HepG2 (cell line): ENCODE measurements around the gene AADAT. TPM values are rescaled to one million over a fixed set of nuclear protein-coding genes. Genes with fewer than 3 reads are reported as not detected.

Experiments used
- ATAC-seq: fragments of 200-7000 bp; cut with Tn5 transposase; 3 replicates; pipeline ENCODE4 v1.9.1; 2020; ENCODE audit warnings: mild to moderate bottlenecking, moderate library complexity
- BruUV-seq: library from RNA; stranded (reverse); fragments of 400-500 nt; replicated peaks from 2 replicates; lab custom pipeline; 2021; lab: Mats Ljungman, UMichigan
- CTCF ChIA-PET: fragments of 300-600 bp; formaldehyde crosslinking; extraction: SDS; loops from one replicate; lab custom pipeline; 2021; ENCODE audit warnings: low total read pairs, inconsistent platforms, low intra/inter-chr PET ratio; lab: Yijun Ruan, JAX
- POLR2A ChIA-PET: fragments of 350-600 bp; sonication (Branson Sonifier 250); formaldehyde crosslinking; loops from one replicate; lab custom pipeline; 2020; ENCODE audit warnings: antibody characterized with exemption, inconsistent platforms; lab: Yijun Ruan, JAX
- DNase-seq: peaks from one replicate; pipeline ENCODE4 v3.0.0-alpha.2; 2015; ENCODE audit warnings: low spot score
- FAIRE-seq: peaks from 3 replicates; lab custom pipeline; 2011; peaks lifted over from hg19 to GRCh38; lab: Jason Lieb, UNC
- H2AFZ ChIP-seq: one replicate; pipeline ENCODE4 v1.6.1; 2011; ENCODE audit warnings: low read length, inconsistent platforms
- H3K27ac ChIP-seq: fragments of 300-600 bp; 3 replicates; pipeline ENCODE4 v1.8.0; 2011; ENCODE audit warnings: mixed run types, mild to moderate bottlenecking, mixed read lengths, low read length, inconsistent platforms; ENCODE audit not compliant: insufficient read depth; ENCODE audit errors: extremely low read length
- H3K27me3 ChIP-seq, 2 experiments: fragments of 200-600 bp in 1 of 2; 2 replicates in 1 of 2; 3 replicates in 1 of 2; pipeline versions ENCODE4 v1.6.0 to v1.8.0; 2011; ENCODE audit warnings: low read length in 2 of 2, mild to moderate bottlenecking in 2 of 2, moderate library complexity in 2 of 2, inconsistent platforms in 1 of 2; ENCODE audit not compliant: insufficient read depth in 2 of 2, control insufficient read depth in 1 of 2
- H3K36me3 ChIP-seq, 2 experiments: fragments of 200-600 bp in 1 of 2; replicated peaks in 1 of 2; 2 replicates in 1 of 2; 3 replicates in 1 of 2; pipeline versions ENCODE4 v1.5.1 to v1.8.0; 2011; ENCODE audit warnings: low read length in 2 of 2, inconsistent platforms in 1 of 2; ENCODE audit not compliant: insufficient read depth in 2 of 2, control insufficient read depth in 1 of 2
- H3K4me1 ChIP-seq: 2 replicates; pipeline ENCODE4 v1.5.1; 2012; ENCODE audit warnings: low read length, inconsistent platforms; ENCODE audit not compliant: insufficient read depth
- H3K4me2 ChIP-seq: 2 replicates; pipeline ENCODE4 v1.6.0; 2011; ENCODE audit warnings: low read depth, low read length, inconsistent platforms
- H3K4me3 ChIP-seq, 3 experiments: fragments of 200-600 bp in 1 of 3; sonication (generic), shearing (Covaris generic) in 1 of 3; replicated peaks in 1 of 3; 2 replicates each; pipeline ENCODE4 v1.5.1; 2011 to 2016; ENCODE audit warnings: low read length in 3 of 3, inconsistent platforms in 2 of 3, low read depth in 2 of 3, mild to moderate bottlenecking in 2 of 3, control low read depth in 1 of 3, mixed read lengths in 1 of 3; ENCODE audit not compliant: insufficient read depth in 1 of 3
- H3K79me2 ChIP-seq: one replicate; pipeline ENCODE4 v1.6.1; 2011; ENCODE audit warnings: low read length, inconsistent platforms; ENCODE audit not compliant: insufficient read depth
- H3K9ac ChIP-seq: 2 replicates; pipeline ENCODE4 v1.6.0; 2011; ENCODE audit warnings: mild to moderate bottlenecking, low read depth, low read length, inconsistent platforms; ENCODE audit not compliant: insufficient read depth
- H3K9me3 ChIP-seq: 2 replicates; pipeline ENCODE4 v1.5.1; 2012; ENCODE audit warnings: mild to moderate bottlenecking, low read length
- H4K20me1 ChIP-seq: 2 replicates; pipeline ENCODE4 v1.6.0; 2011; ENCODE audit warnings: inconsistent platforms, mild to moderate bottlenecking, low read length, moderate library complexity; ENCODE audit not compliant: insufficient read depth
- BCL6 ChIP-seq: IDR thresholded peaks from 2 replicates; pipeline ENCODE4 v1.6.1; 2016; ENCODE audit warnings: missing genetic modification reagents, missing compliant biosample characterization
- CEBPB ChIP-seq: IDR thresholded peaks from 2 replicates; pipeline ENCODE4 v1.6.1; 2011; ENCODE audit warnings: low read depth, low read length, improper control_type of control experiment, borderline replicate concordance
- HNRNPH1 ChIP-seq: fragments of 200-400 bp; formaldehyde crosslinking; optimal IDR thresholded peaks from 2 replicates; pipeline ENCODE3; 2017; ENCODE audit warnings: mild to moderate bottlenecking, low read depth, low read length
- MEF2D ChIP-seq: sonication (generic); formaldehyde crosslinking; IDR thresholded peaks from 2 replicates; pipeline ENCODE4 v1.5.1; 2020; ENCODE audit warnings: mild to moderate bottlenecking, missing genetic modification reagents
- ZNF12 ChIP-seq: sonication (generic); formaldehyde crosslinking; IDR thresholded peaks from 2 replicates; pipeline ENCODE4 v1.5.0; 2020; ENCODE audit warnings: missing genetic modification reagents
- WGBS: methylation state at CpG from one replicate; pipeline ENCODE4 v1.1.6; 2017; ENCODE audit warnings: low lambda C conversion rate; 5-methylcytosine and 5-hydroxymethylcytosine counted together
- in situ Hi-C: cut with HindIII; loops from 2 replicates; pipeline ENCODE4 v1.10.0; 2017; ENCODE audit warnings: low pct_unique_long_range_greater_than_20kb; ENCODE audit not compliant: extremely low pct_ligation_motif_present
- intact Hi-C: fragments of 100-400 bp; cut with micrococcal nuclease; formaldehyde crosslinking; loops from one replicate; pipeline ENCODE4 v1.10.0; 2022; ENCODE audit not compliant: unreplicated experiment
- polyA plus RNA-seq, 8 experiments: library from polyadenylated mRNA; depleted of rRNA in 3 of 8; stranded (reverse) in 7 of 8; unstranded in 1 of 8; fragments of >200 nt; fragmentation: Illumina TruSeq in 4 of 8; extraction: Trizol in 4 of 8; gene quantifications; 2 replicates each; pipeline versions ENCODE4 v1.2.1 to v1.2.3, GENCODE V29; 2011 to 2016; ENCODE audit warnings: low read depth in 4 of 8, missing spikeins in 1 of 8, mixed read lengths in 1 of 8; ENCODE audit not compliant: insufficient read depth in 1 of 8
- total RNA-seq, 5 experiments: library from RNA; depleted of rRNA; stranded (reverse); fragments of >200 nt; fragmentation: Illumina TruSeq; extraction: Trizol; gene quantifications; 2 replicates each; pipeline ENCODE4 v1.2.3, GENCODE V29; 2016; ENCODE audit warnings: low read depth in 1 of 5

Gene AADAT
- total and polyA plus RNA-seq, 2 of the 13 experiments (the other 11 are each of a cell fraction or from before 2014, with no cell fraction given), result 6.1 to 9.1 TPM

DNA sequence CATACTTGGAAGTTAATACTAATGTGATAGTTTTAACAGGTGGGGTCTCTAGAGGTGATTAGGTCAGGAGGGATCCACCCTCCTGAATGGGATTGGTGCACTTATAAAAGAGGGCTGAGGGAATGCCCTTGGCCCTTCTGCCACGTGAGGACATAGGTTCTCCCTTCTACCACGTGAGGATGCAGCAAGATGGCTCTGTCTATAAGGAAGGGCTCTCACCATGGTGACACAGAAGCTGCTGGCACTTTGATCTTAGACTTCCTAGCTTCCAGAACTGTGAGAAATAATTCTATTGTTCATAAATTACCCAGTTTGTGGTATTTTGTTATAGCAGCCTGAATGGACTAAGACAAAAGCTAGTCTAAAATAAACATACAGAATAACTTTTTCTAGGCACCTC is 1.0 kb downstream of the AADAT start:
- Histone ChIP-seq H3K9ac (peak overlapping the region; percentile 76), H3K79me2 (no peaks in the 10 kb centered on the region), H2AFZ (no peak overlapping the region), H3K36me3 (peaks cover 2 to 15% of the 10 kb centered on the region in 2 experiments; a peak in 3 of 5 replicates), H3K4me1 (peaks cover 37% of the 10 kb centered on the region), H3K4me2 (peak overlapping the region; percentile 99), H3K9me3 (no peaks in the 10 kb centered on the region), H3K27me3 (no peaks in the 10 kb centered on the region), H3K27ac (peak overlapping the region; percentile 63), H4K20me1 (no peaks in the 10 kb centered on the region; the same call in 1 of the 2 replicates), H3K4me3 (peak overlapping the region; percentile 63 to 81 (median 77))
- intact Hi-C loops, result loop anchor here (10.0 kb wide), 1 partner anchor 474 kb away; the partner anchor contains the start of gene NEK1
- POLR2A ChIA-PET, result no interaction called here
- in situ Hi-C loops, result loop anchor here (25.0 kb wide), 1 partner anchor 476 kb away; the partner anchor contains the start of genes CLCN3 and NEK1
- no peak for DNase-seq
- TSS peak; percentile 45 for BruUV-seq
- no peak for FAIRE-seq
- TF ChIP-seq ZNF12 (CRISPR knock-in tag), result 0 out of 2 replicates have a peak, but pooled peaks have one; percentile 17
- no peak for TF ChIP-seq MEF2D
- no peak for ATAC-seq
- WGBS, result 58% methylated on average over 2 of the region's 2 CpGs
- CTCF ChIA-PET, result no interaction called here

DNA sequence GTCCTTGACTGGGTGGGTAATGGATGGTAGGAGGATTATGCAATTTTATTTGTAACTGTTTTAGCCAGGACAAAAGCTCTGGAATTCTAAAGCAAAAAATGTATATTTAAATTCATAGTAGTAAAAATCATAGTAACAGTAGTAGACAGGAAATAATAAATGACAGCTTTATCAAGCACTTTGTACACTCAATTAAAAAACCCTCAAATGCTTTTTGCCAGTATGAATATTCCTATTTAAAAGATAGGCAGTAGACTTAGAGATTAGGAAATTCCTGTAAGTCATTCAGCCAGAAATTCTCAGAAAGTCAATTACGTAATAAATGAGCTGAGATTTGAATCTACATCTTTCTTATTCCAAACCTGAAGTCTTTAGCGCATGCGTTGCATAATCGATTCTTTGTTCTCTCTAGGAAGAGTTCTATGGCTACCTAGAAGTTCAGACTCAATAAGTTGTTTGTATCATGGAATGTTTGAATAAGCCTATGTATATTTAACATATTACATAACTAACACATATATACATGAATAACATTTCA is 2.5 kb downstream of the AADAT start:
- CTCF ChIA-PET, result no interaction called here
- in situ Hi-C loops (loop anchor here (25.0 kb wide), 1 partner anchor 475 kb away; the partner anchor contains the start of genes CLCN3 and NEK1), intact Hi-C loops (loop anchor here (10.0 kb wide), 1 partner anchor 472 kb away; the partner anchor contains the start of gene NEK1)
- TSS peak; percentile 6 for BruUV-seq
- H3K4me1 ChIP-seq, result peaks cover 31% of the 10 kb centered on the region
- H3K9me3 ChIP-seq, result no peaks in the 10 kb centered on the region
- WGBS, result 73% methylated on average over 4 of the region's 4 CpGs
- ATAC-seq (no peak), DNase-seq (no peak), FAIRE-seq (no peak)
- H3K4me3 ChIP-seq, result no peak overlapping the region
- no peak overlapping the region for H3K9ac ChIP-seq
- H2AFZ ChIP-seq, result no peak overlapping the region
- H4K20me1 ChIP-seq, result no peaks in the 10 kb centered on the region; the same call in 1 of the 2 replicates
- no peak for TF ChIP-seq HNRNPH1
- TF ChIP-seq BCL6 (CRISPR knock-in tag), result peak; percentile 90
- peak; percentile 66 for TF ChIP-seq CEBPB
- H3K27me3 ChIP-seq, result no peaks in the 10 kb centered on the region
- H3K36me3 ChIP-seq, result peaks cover 2 to 17% of the 10 kb centered on the region in 2 experiments; a peak in 3 of 5 replicates
- H3K79me2 ChIP-seq, result no peaks in the 10 kb centered on the region
- H3K4me2 ChIP-seq, result no peak overlapping the region
- POLR2A ChIA-PET, result no interaction called here
- no peak overlapping the region for H3K27ac ChIP-seq
